ENCODE measurements around the gene USH1C. TPM values are rescaled to one million over a fixed set of nuclear protein-coding genes. Genes with fewer than 3 reads are reported as not detected.

USH1C gene
- total RNA-seq, 1 donor from 2014 or later, result not detected

DNA sequence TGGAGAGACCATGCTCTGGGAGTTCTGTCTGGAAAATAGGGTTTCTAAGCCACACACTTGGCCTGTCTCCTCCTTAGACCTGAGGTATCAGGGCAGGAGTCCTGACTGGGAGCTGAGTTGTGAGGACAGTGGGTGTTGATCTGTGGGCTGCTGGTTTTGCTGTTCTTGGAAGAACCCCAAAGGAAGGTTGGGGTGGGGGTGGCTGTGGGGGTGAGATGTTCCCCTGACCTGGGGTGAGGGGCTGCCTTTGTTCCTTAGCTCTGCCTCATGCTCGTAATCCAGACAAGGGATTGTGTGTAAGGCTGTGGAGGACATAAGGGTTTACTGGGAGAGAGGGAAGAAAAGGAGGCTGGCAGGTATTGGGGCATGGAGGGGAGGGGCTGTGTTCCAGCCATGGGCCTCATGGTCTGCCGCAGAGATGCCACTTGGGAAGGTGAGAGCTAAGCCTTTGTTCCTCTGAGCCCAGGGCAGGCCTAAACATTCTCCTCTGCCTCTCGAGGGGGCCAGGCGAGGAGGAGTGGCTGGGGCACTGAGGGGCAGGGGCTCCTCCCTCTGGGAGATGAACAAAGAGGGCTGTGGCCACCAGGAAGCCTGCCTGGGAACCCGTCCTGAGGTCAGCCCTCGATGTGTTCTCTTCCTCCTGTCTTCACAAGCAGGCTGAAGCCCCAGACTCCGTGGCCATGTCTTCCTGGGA is 7.3 kb upstream of the USH1C start:
- Mint-ChIP-seq H3K27me3 (ENCODE audit: low read depth) (peaks cover 18% of the 10 kb centered on the region), H3K4me1 (peaks cover 7% of the 10 kb centered on the region), H3K36me3 (ENCODE audit: low read depth) (no peaks in the 10 kb centered on the region), H3K4me3 (no peak overlapping the region), H3K9me3 (no peaks in the 10 kb centered on the region), H3K27ac (ENCODE audit: unreplicated experiment) (peak overlapping the region; percentile 75)
- DNase-seq (ENCODE audit: low read depth, low spot score), result no peak
- TF ChIP-seq, protein P1, sequence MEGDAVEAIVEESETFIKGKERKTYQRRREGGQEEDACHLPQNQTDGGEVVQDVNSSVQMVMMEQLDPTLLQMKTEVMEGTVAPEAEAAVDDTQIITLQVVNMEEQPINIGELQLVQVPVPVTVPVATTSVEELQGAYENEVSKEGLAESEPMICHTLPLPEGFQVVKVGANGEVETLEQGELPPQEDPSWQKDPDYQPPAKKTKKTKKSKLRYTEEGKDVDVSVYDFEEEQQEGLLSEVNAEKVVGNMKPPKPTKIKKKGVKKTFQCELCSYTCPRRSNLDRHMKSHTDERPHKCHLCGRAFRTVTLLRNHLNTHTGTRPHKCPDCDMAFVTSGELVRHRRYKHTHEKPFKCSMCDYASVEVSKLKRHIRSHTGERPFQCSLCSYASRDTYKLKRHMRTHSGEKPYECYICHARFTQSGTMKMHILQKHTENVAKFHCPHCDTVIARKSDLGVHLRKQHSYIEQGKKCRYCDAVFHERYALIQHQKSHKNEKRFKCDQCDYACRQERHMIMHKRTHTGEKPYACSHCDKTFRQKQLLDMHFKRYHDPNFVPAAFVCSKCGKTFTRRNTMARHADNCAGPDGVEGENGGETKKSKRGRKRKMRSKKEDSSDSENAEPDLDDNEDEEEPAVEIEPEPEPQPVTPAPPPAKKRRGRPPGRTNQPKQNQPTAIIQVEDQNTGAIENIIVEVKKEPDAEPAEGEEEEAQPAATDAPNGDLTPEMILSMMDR (conservative IDR thresholded peaks at IDR 0.05), result no peak

DNA sequence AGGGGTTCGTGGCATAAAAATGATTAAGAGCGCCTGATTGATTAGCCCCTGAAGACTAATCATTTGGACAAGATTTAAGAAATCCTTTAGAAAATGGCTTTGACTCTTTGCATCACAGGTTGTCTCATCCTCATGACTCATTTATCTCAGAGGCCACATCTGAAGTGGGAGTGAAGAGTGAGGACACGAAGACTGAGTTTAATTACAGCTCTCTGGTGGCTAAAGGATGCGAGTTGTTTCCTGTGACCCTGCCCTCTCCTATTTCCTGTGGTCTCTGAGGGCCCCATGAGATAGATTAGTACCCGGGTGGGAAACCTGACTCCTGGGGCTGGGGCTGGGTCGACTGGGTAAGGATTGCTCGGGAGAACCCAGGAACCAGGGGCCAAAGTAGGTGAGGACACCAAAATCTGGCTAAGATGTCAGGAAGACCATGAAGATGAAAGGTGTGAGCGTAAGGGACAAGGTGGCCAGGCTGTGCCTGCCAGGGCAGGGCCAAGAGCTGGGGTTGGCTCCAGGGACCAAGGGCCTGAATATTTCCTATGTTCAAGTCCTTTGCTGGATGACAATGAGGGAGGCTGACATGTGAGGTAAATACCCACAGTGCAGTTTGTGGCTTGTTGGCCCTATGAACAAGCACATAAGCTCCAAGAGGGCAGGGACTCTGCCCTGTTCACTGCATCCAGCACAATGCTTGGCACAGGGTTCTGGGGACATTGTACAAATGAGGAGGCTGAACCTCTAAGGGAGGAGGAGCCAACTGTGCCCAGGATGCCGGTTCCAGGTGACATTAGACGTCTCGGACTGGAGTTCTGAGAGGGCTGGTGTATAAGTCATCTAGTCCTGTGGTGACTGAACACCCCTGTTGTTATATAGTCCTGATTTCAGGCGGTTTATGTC is 6.5 kb upstream of the USH1C start:
- TF ChIP-seq, protein P1 (conservative IDR thresholded peaks at IDR 0.05), result no peak
- H3K9me3 Mint-ChIP-seq, result no peaks in the 10 kb centered on the region
- no peak for DNase-seq (ENCODE audit: low read depth, low spot score)
- H3K4me1 Mint-ChIP-seq, result peaks cover 7% of the 10 kb centered on the region
- no peaks in the 10 kb centered on the region for H3K36me3 Mint-ChIP-seq (ENCODE audit: low read depth)
- no peak overlapping the region for H3K4me3 Mint-ChIP-seq
- H3K27ac Mint-ChIP-seq (ENCODE audit: unreplicated experiment), result peak overlapping the region; percentile 75
- peaks cover 23% of the 10 kb centered on the region for H3K27me3 Mint-ChIP-seq (ENCODE audit: low read depth)

GRCh38 chr11:17548444-17548843 is 4.2 kb upstream of the USH1C start:
- Mint-ChIP-seq H3K27ac (ENCODE audit: unreplicated experiment) (no peak overlapping the region), H3K9me3 (no peaks in the 10 kb centered on the region), H3K27me3 (ENCODE audit: low read depth) (peaks cover 31% of the 10 kb centered on the region), H3K4me1 (peaks cover 7% of the 10 kb centered on the region), H3K4me3 (no peak overlapping the region), H3K36me3 (ENCODE audit: low read depth) (no peaks in the 10 kb centered on the region)
- TF ChIP-seq, protein P1 (conservative IDR thresholded peaks at IDR 0.05), result peak; percentile 41
- no peak for DNase-seq (ENCODE audit: low read depth, low spot score)

- no peak for DNase-seq (ENCODE audit: low read depth, low spot score)
- Mint-ChIP-seq H3K9me3 (no peaks in the 10 kb centered on the region), H3K27me3 (ENCODE audit: low read depth) (peaks cover 32% of the 10 kb centered on the region), H3K36me3 (ENCODE audit: low read depth) (no peaks in the 10 kb centered on the region), H3K27ac (ENCODE audit: unreplicated experiment) (no peak overlapping the region), H3K4me3 (no peak overlapping the region), H3K4me1 (peaks cover 7% of the 10 kb centered on the region)
- TF ChIP-seq, protein P1 (conservative IDR thresholded peaks at IDR 0.05), result no peak
Measured at GRCh38 chr11:17547932-17548331, 3.7 kb upstream of the USH1C start.

DNA sequence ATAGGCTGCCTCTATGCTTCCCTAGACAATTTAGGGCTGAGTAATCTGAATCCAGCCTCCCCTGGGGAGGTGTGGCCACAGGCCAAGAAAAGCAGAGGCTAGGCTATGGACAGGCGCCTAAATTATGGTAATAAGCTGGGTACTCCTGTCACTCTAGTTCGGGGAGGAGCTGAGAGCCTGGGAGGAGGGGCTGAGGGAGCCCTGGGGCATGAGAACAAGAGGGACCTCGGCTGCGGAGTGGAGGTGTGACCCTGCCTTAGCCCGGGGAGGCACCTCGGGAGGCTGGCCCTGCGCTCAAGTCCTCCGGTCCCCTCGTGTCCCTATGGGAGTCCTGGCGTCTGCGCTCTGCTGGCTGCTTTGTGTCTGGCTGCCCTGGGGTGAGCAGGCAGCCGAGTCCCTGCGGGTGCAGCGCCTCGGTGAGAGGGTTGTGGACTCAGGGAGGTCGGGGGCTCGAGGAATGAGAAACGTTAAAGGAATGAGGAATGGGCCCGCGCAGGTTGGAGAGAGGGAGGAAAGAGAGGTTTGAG is 2.9 kb upstream of the USH1C start, which contains the start of gene OTOG:
OTOG (plus strand) TSS at position 209 of the 527 bp plus-strand sequence; CDS start at position 323, 114 bp downstream.
- Mint-ChIP-seq H3K4me1 (peaks cover 7% of the 10 kb centered on the region), H3K27me3 (ENCODE audit: low read depth) (peaks cover 38% of the 10 kb centered on the region), H3K9me3 (no peaks in the 10 kb centered on the region), H3K4me3 (no peak within 1 kb of the TSS), H3K36me3 (ENCODE audit: low read depth) (no peaks in the 10 kb centered on the region), H3K27ac (ENCODE audit: unreplicated experiment) (no peak within 1 kb of the TSS)
- TF ChIP-seq, protein P1 (conservative IDR thresholded peaks at IDR 0.05), result no peak
- DNase-seq (ENCODE audit: low read depth, low spot score), result no peak
